Vagina (tissue), 2 donors: ENCODE data around the gene YWHAG. TPM values are rescaled to one million over a fixed set of nuclear protein-coding genes. Genes with fewer than 3 reads are reported as not detected.
"Not testable (repeated sequence)": the region's sequence is repeated elsewhere in the genome, so short reads cannot be mapped to it uniquely, and the experiment has no call there.

Source experiments
- DNase-seq, 2 donors: peaks; one replicate each; pipeline ENCODE4 v3.0.0-alpha.2; 2017; ENCODE audit errors: extremely low spot score in 2 of 2
- H3K27ac ChIP-seq: fragments of 200-600 bp; sonication (generic); one replicate; pipeline ENCODE4 v1.5.1; 2019
- H3K27me3 ChIP-seq: fragments of 200-600 bp; sonication (generic); one replicate; pipeline ENCODE4 v1.5.1; 2019
- H3K36me3 ChIP-seq, 2 donors: fragments of 200-600 bp; sonication (generic); one replicate each; pipeline ENCODE4 v1.5.1; 2017 to 2019
- H3K4me1 ChIP-seq: fragments of 200-600 bp; sonication (generic); one replicate; pipeline ENCODE4 v1.5.1; 2019
- H3K4me3 ChIP-seq, 2 donors: fragments of 200-600 bp; sonication (generic); 1 replicate in 1 of 2; 2 replicates in 1 of 2; pipeline ENCODE4 v1.5.1; 2016 to 2019
- H3K9me3 ChIP-seq: fragments of 200-600 bp; sonication (generic); one replicate; pipeline ENCODE4 v1.5.1; 2019
- POLR2A ChIP-seq, 2 donors: fragments of 450-650 bp; IDR thresholded peaks; one replicate each; pipeline ENCODE4 v1.6.1; 2017; ENCODE audit warnings: antibody characterized with exemption in 2 of 2, mild to moderate bottlenecking in 2 of 2, moderate library complexity in 2 of 2
- POLR2AphosphoS5 ChIP-seq, 2 donors: sonication (generic); formaldehyde crosslinking; IDR thresholded peaks; one replicate each; pipeline ENCODE4 v1.9.0; 2017; ENCODE audit warnings: antibody characterized with exemption in 2 of 2, mild to moderate bottlenecking in 2 of 2, low read depth in 1 of 2; ENCODE audit not compliant: insufficient read depth in 1 of 2
- intact Hi-C: fragments of 100-400 bp; cut with DNase I; formaldehyde crosslinking; loops from one replicate; pipeline ENCODE4 v1.15.1; 2023
- total RNA-seq: library from RNA; depleted of rRNA; stranded (reverse); fragments of >200 nt; gene quantifications from one replicate; pipeline ENCODE4 v1.2.3, GENCODE V29; 2016
- TF ChIP-seq, protein P1 (sequence below), 3 experiments: fragments of 450-650 bp in 2 of 3; fragments of 200-600 bp in 1 of 3; sonication (generic) in 1 of 3; IDR thresholded peaks; one replicate each; pipeline ENCODE4 v1.5.1; 2017 to 2019; ENCODE audit warnings: antibody characterized with exemption in 3 of 3, mild to moderate bottlenecking in 2 of 3, moderate library complexity in 2 of 3

The YWHAG gene
- total RNA-seq, 1 donor from 2014 or later: 73.2 TPM

DNA sequence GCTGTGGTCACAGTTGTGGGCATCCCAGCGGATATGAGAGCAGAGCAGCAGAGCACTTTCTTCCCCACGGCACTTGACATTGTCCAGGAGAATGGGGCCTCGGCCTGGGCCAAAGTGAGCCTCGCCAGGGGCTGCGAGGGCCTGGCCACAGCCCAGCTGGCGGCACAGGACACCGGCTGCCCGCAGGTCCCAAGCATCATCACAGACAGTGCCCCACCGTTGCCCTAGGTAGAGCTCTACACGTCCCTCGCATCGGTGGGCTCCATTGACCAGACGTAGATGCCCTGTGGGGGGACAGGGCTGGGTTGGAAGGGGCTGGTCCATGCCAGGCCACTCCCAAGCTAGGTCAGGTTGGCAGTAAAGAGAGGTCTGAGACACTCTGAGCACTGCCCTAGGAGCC, 31.3 kb upstream of the YWHAG start:
- TF ChIP-seq POLR2AphosphoS5 (IDR thresholded peaks at IDR 0.05; ENCODE audit: insufficient read depth in 1 of 2, low read depth in 1 of 2): no peak
- TF ChIP-seq, protein P1, sequence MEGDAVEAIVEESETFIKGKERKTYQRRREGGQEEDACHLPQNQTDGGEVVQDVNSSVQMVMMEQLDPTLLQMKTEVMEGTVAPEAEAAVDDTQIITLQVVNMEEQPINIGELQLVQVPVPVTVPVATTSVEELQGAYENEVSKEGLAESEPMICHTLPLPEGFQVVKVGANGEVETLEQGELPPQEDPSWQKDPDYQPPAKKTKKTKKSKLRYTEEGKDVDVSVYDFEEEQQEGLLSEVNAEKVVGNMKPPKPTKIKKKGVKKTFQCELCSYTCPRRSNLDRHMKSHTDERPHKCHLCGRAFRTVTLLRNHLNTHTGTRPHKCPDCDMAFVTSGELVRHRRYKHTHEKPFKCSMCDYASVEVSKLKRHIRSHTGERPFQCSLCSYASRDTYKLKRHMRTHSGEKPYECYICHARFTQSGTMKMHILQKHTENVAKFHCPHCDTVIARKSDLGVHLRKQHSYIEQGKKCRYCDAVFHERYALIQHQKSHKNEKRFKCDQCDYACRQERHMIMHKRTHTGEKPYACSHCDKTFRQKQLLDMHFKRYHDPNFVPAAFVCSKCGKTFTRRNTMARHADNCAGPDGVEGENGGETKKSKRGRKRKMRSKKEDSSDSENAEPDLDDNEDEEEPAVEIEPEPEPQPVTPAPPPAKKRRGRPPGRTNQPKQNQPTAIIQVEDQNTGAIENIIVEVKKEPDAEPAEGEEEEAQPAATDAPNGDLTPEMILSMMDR (IDR thresholded peaks at IDR 0.05): no peak
- no peak for TF ChIP-seq POLR2A (IDR thresholded peaks at IDR 0.05)
- Histone ChIP-seq H3K27me3 (no peaks in the 10 kb centered on the region), H3K36me3 (no peaks in the 10 kb centered on the region), H3K4me3 (no peak overlapping the region), H3K9me3 (no peaks in the 10 kb centered on the region), H3K27ac (no peak overlapping the region), H3K4me1 (peaks cover 20% of the 10 kb centered on the region)
- intact Hi-C loops: no loop called here
- DNase-seq: no peak

DNA sequence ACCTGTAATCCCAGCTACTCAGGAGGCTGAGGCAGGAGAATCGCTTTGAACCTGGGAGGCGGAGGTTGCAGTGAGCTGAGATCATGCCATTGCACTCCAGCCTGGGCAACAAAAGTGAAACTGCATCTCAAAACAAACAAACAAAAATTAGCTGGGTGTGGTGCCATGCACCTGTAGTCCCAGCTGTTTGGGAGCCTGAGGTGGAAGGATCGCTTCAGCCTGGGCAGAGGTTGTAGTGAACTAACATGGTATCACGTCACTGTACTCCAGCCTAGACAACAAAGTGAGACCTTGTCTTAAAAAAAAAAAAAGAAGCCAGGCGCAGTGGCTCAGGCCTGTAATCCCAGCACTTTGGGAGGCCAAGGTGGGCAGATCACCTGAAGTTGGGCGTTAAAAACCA, 29.0 kb upstream of the YWHAG start:
- peaks cover 14% of the 10 kb centered on the region for H3K4me1 ChIP-seq
- H3K27me3 ChIP-seq, H3K9me3 ChIP-seq, H3K36me3 ChIP-seq, intact Hi-C loops, H3K27ac ChIP-seq, H3K4me3 ChIP-seq, DNase-seq: not testable (repeated sequence)

DNA sequence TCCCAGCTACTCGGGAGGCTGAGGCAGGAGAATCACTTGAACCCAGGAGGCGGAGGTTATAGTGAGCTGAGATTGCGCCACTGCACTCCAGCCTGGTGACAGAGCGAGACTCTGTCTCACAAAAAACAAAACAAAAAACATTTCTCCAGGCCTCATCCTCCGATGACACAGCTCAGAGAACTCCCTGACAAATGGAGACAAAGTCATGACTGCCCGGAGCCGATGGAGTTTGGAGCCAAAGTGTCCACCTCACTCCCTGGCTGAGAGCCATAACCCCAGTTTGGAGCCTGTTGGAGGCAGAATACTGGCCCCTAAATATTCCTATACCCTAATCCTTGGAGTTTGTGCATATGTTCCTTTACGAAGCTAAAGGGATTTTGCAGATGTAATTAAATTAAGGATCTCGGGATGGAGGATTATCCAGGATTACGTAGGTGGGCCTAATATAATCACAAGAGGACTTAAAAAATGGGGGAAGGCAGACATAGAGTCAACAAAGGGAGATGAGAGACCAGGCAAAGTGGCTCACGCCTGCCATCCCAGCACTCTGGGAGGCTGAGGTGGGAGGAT, 28.0 kb upstream of the YWHAG start:
- H3K4me3 ChIP-seq: no peak overlapping the region
- peaks cover 9% of the 10 kb centered on the region for H3K4me1 ChIP-seq
- H3K36me3 ChIP-seq: no peaks in the 10 kb centered on the region
- H3K9me3 ChIP-seq: no peaks in the 10 kb centered on the region
- TF ChIP-seq, protein P1 (IDR thresholded peaks at IDR 0.05): no peak
- no peak for DNase-seq
- intact Hi-C loops: no loop called here
- H3K27ac ChIP-seq: no peak overlapping the region
- no peaks in the 10 kb centered on the region for H3K27me3 ChIP-seq

DNA sequence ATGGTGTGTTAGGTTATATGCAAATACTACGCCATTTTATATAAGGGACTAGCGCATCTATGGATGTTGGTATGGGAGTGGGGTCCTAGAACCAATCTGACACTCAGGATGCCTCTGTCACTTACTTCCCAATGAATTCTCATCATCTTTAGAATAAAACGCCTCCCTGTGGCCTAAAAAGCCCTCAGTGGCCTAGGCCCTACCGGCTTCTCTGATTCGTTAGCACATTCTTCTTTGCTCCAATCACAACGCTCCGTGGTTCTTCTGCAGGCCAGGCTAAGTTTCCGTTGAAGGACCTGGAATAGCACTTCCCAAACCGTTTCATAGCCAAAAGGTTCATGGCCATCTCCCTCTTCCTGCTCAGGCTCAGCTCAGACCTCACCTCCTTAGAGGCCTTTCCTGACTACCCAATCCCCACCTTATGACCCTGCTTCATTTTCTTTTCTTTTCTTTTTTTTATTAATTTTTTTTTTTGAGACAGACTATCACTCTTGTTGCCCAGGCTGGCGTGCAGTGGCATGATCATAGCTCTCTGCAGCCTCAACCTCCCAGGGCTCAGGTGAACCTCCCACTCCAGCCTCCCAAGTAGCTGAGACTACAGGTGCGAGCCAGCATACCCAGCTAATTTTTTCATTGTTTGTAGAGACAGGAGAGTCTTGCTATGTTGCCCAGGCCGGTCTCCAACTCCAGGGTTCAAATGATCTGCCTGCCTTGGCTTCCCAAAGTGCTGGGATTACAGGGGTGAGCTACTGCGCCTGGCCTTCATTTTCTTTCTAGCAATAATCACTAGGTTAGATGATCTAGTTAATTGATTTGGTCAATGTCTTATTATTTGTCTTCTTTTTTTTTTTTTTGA, 24.5 kb upstream of the YWHAG start:
- intact Hi-C loops: no loop called here
- TF ChIP-seq, protein P1 (IDR thresholded peaks at IDR 0.05): no peak
- TF ChIP-seq POLR2A (IDR thresholded peaks at IDR 0.05) (no peak), POLR2AphosphoS5 (IDR thresholded peaks at IDR 0.05; ENCODE audit: insufficient read depth in 1 of 2, low read depth in 1 of 2) (no peak)
- no peak for DNase-seq

DNA sequence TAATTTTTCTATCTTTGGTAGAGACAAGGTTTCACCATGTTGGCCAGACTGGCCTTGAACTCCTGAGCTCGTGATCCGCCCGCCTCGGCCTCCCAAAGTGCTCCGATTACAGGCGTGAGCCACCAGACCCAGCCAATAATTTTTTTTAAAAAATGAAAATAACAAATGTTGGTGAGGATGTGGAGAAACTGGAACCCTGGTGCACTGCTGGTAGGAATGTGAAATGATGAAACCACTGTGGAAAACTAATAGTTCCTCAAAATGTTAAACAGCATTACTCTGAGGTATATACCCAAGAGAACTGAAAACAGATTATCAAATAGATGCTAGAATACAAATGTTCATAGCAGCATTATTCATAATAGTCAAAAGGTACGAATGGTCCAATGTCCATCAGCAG, 23.0 kb upstream of the YWHAG start:
- TF ChIP-seq POLR2A (IDR thresholded peaks at IDR 0.05) (no peak), POLR2AphosphoS5 (IDR thresholded peaks at IDR 0.05; ENCODE audit: insufficient read depth in 1 of 2, low read depth in 1 of 2) (no peak)
- TF ChIP-seq, protein P1 (IDR thresholded peaks at IDR 0.05): no peak
- no peak for DNase-seq
- intact Hi-C loops: no loop called here
- Histone ChIP-seq H3K4me3 (no peak overlapping the region), H3K27me3 (no peaks in the 10 kb centered on the region), H3K27ac (no peak overlapping the region), H3K9me3 (no peaks in the 10 kb centered on the region), H3K4me1 (peaks cover 21% of the 10 kb centered on the region), H3K36me3 (no peaks in the 10 kb centered on the region)

More for the DNA sequence above, 24.5 kb upstream of the YWHAG start:
- H3K27ac ChIP-seq: no peak overlapping the region
- no peaks in the 10 kb centered on the region for H3K36me3 ChIP-seq
- H3K4me3 ChIP-seq: no peak overlapping the region
- no peaks in the 10 kb centered on the region for H3K27me3 ChIP-seq
- no peaks in the 10 kb centered on the region for H3K9me3 ChIP-seq
- peaks cover 21% of the 10 kb centered on the region for H3K4me1 ChIP-seq
